Measurements from ENCODE around the gene LSM14A. TPM values are rescaled to one million over a fixed set of nuclear protein-coding genes. Genes with fewer than 3 reads are reported as not detected.

The LSM14A gene
- total and polyA plus RNA-seq, 2 of the 13 experiments (the other 11 are each of a cell fraction or from before 2014, with no cell fraction given) = 77.0 to 83.6 TPM

- no peak for TF ChIP-seq PRDM15 (CRISPR knock-in tag; IDR thresholded peaks at IDR 0.05)
- TF ChIP-seq ATF2 (CRISPR knock-in tag; IDR thresholded peaks at IDR 0.05) = no peak
Observed at GRCh38 chr19:34261334-34262109, 89.2 kb downstream of the LSM14A start (continued).

GRCh38 chr19:34263745-34264237, 91.5 kb downstream of the LSM14A start:
- H3K4me1 ChIP-seq (ENCODE audit: insufficient read depth, low read length) = peaks cover 34% of the 10 kb centered on the region
- ChIA-PET CTCF (ENCODE audit: low intra/inter-chr PET ratio, low total read pairs) (no interaction called here), POLR2A (no interaction called here)
- no TSS peak for BruUV-seq (replicated peaks)
- 78% methylated on average over 8 of the region's 8 CpGs for WGBS (ENCODE audit: low lambda C conversion rate)
- peaks cover 41% of the 10 kb centered on the region for H3K79me2 ChIP-seq (ENCODE audit: insufficient read depth, low read length)
- no peak for FAIRE-seq
- H3K9ac ChIP-seq (ENCODE audit: insufficient read depth, low read depth, low read length) = no peak overlapping the region
- no peaks in the 10 kb centered on the region for H3K36me3 ChIP-seq (replicated peaks in 1 of 2; ENCODE audit: control insufficient read depth in 1 of 2, insufficient read depth in 2 of 2, low read length in 2 of 2)
- intact Hi-C loops (cut with micrococcal nuclease; ENCODE audit: unreplicated experiment) = no loop called here
- no peaks in the 10 kb centered on the region for H3K9me3 ChIP-seq (ENCODE audit: low read length)
- H3K4me2 ChIP-seq (ENCODE audit: low read depth, low read length) = no peak overlapping the region
- ATAC-seq = no peak
- no peaks in the 10 kb centered on the region for H3K27me3 ChIP-seq (ENCODE audit: control insufficient read depth in 1 of 2, insufficient read depth in 2 of 2, low read length in 2 of 2)
- no peak overlapping the region for H2AFZ ChIP-seq (ENCODE audit: low read length)
- H4K20me1 ChIP-seq (ENCODE audit: insufficient read depth, low read length) = peaks cover 7% of the 10 kb centered on the region; the same call in 1 of the 2 replicates
- H3K27ac ChIP-seq (ENCODE audit: extremely low read length, insufficient read depth, low read length) = no peak overlapping the region
- no peak overlapping the region for H3K4me3 ChIP-seq (replicated peaks in 1 of 3; ENCODE audit: insufficient read depth in 1 of 3, low read depth in 2 of 3, low read length in 3 of 3)
- DNase-seq (ENCODE audit: low spot score) = peak; percentile 36
- in situ Hi-C loops (cut with HindIII; ENCODE audit: extremely low pct_ligation_motif_present, low pct_unique_long_range_greater_than_20kb) = no loop called here
- TF ChIP-seq MZF1 (CRISPR knock-in tag; IDR thresholded peaks at IDR 0.05; ENCODE audit: borderline replicate concordance) (no peak), ZNF629 (CRISPR knock-in tag; conservative IDR thresholded peaks at IDR 0.05) (peak; percentile 93), ZEB1 (IDR thresholded peaks at IDR 0.05; ENCODE audit: insufficient replicate concordance, low read depth) (no peak), PAWR (CRISPR knock-in tag; IDR thresholded peaks at IDR 0.05; ENCODE audit: borderline replicate concordance) (no peak), ZMYM3 (CRISPR knock-in tag; IDR thresholded peaks at IDR 0.05) (0 out of 2 replicates have a peak, but pooled peaks have one; percentile 17), KLF16 (CRISPR knock-in tag; IDR thresholded peaks at IDR 0.05) (no peak), STAT5B (CRISPR knock-in tag; IDR thresholded peaks at IDR 0.05) (no peak), PHB2 (IDR thresholded peaks at IDR 0.05; ENCODE audit: partially characterized antibody) (no peak), TEAD3 (CRISPR knock-in tag; optimal IDR thresholded peaks at IDR 0.05; ENCODE audit: borderline replicate concordance) (peak; percentile 10), FOXC1 (CRISPR knock-in tag; IDR thresholded peaks at IDR 0.05; ENCODE audit: borderline replicate concordance) (no peak), ZNF512 (CRISPR knock-in tag; IDR thresholded peaks at IDR 0.05) (no peak)
